H1 (cell line): ENCODE data around the gene HOATZ. TPM values are rescaled to one million over a fixed set of nuclear protein-coding genes. Genes with fewer than 3 reads are reported as not detected.

Experiments
- CTCF ChIA-PET: fragments of 300-600 bp; sonication (Branson Sonifier 250); formaldehyde crosslinking; loops from one replicate; lab custom pipeline; 2021; ENCODE audit not compliant: partially characterized antibody; lab: Charles Lee
- POLR2A ChIA-PET: fragments of 300-600 bp; sonication (Branson Sonifier 250); formaldehyde crosslinking; loops from one replicate; lab custom pipeline; 2021; ENCODE audit warnings: inconsistent platforms; ENCODE audit not compliant: partially characterized antibody; lab: Charles Lee
- DNase-seq, 2 experiments: peaks; one replicate each; pipeline versions ENCODE4 v3.0.0 to v3.0.0-alpha.2; 2010 to 2022; ENCODE audit warnings: low spot score in 2 of 2, low read depth in 1 of 2, mixed read lengths in 1 of 2
- FAIRE-seq: peaks from 2 replicates; lab custom pipeline; 2011; peaks lifted over from hg19 to GRCh38; lab: Jason Lieb, UNC
- H2AFZ ChIP-seq: 2 replicates; pipeline ENCODE4 v1.8.1; 2012; ENCODE audit warnings: low read length, inconsistent platforms
- H2AK5ac ChIP-seq: 2 replicates; pipeline ENCODE4 v1.6.1; 2013; ENCODE audit warnings: low read depth, low read length
- H2BK120ac ChIP-seq: replicated peaks from 2 replicates; pipeline ENCODE3; 2013; ENCODE audit warnings: low read depth, low read length, inconsistent platforms
- H2BK12ac ChIP-seq: 2 replicates; pipeline ENCODE4 v1.6.1; 2013; ENCODE audit warnings: low read depth, low read length
- H2BK15ac ChIP-seq: 2 replicates; pipeline ENCODE4 v1.6.1; 2013; ENCODE audit warnings: low read length
- H2BK20ac ChIP-seq: 2 replicates; pipeline ENCODE4 v1.6.1; 2013; ENCODE audit warnings: low read length
- H2BK5ac ChIP-seq: 2 replicates; pipeline ENCODE4 v1.6.1; 2013; ENCODE audit warnings: low read depth, low read length
- H3K14ac ChIP-seq: 2 replicates; pipeline ENCODE4 v1.6.1; 2013; ENCODE audit warnings: inconsistent platforms; ENCODE audit not compliant: insufficient read length
- H3K18ac ChIP-seq: 2 replicates; pipeline ENCODE4 v1.6.1; 2013; ENCODE audit warnings: low read length; ENCODE audit errors: extremely low read depth
- H3K23ac ChIP-seq: 2 replicates; pipeline ENCODE4 v1.6.1; 2013; ENCODE audit warnings: inconsistent platforms; ENCODE audit not compliant: insufficient read length
- H3K23me2 ChIP-seq: 2 replicates; pipeline ENCODE4 v1.6.1; 2013; ENCODE audit warnings: low read depth, low read length
- H3K27ac ChIP-seq: 2 replicates; pipeline ENCODE4 v1.6.1; 2011; ENCODE audit warnings: low read depth, low read length, inconsistent platforms
- H3K27me3 ChIP-seq, 4 experiments: replicated peaks in 1 of 4; 1 replicate in 1 of 4; 2 replicates in 3 of 4; pipeline versions ENCODE4 v1.6.1 to v1.8.1; 2011 to 2013; ENCODE audit warnings: low read length in 3 of 4, mild to moderate bottlenecking in 3 of 4, inconsistent platforms in 2 of 4, mixed read lengths in 2 of 4, moderate library complexity in 1 of 4; ENCODE audit not compliant: control insufficient read depth in 3 of 4, insufficient read depth in 3 of 4; ENCODE audit errors: extremely low read depth in 1 of 4
- H3K36me3 ChIP-seq, 4 experiments: 2 replicates each; pipeline versions ENCODE4 v1.6.1 to v1.8.1; 2011 to 2013; ENCODE audit warnings: mild to moderate bottlenecking in 4 of 4, low read length in 3 of 4, moderate library complexity in 2 of 4, control low read depth in 1 of 4, inconsistent platforms in 1 of 4; ENCODE audit not compliant: insufficient read depth in 4 of 4, control insufficient read depth in 2 of 4
- H3K4ac ChIP-seq: replicated peaks from 2 replicates; pipeline ENCODE3; 2013; ENCODE audit warnings: low read length, low read depth, mixed read lengths, inconsistent platforms; ENCODE audit not compliant: insufficient read length
- H3K4me1 ChIP-seq, 4 experiments: replicated peaks in 1 of 4; 1 replicate in 1 of 4; 2 replicates in 3 of 4; pipeline versions ENCODE4 v1.6.1 to v1.8.1; 2011 to 2013; ENCODE audit warnings: low read length in 3 of 4, inconsistent platforms in 2 of 4, mixed read lengths in 1 of 4; ENCODE audit not compliant: insufficient read depth in 4 of 4, control insufficient read depth in 3 of 4
- H3K4me2 ChIP-seq, 2 experiments: 2 replicates each; pipeline versions ENCODE4 v1.6.1 to v1.8.1; 2011 to 2013; ENCODE audit warnings: low read depth in 2 of 2, low read length in 2 of 2, control low read depth in 1 of 2, inconsistent platforms in 1 of 2, mild to moderate bottlenecking in 1 of 2; ENCODE audit not compliant: insufficient read depth in 1 of 2
- H3K4me3 ChIP-seq, 4 experiments: fragments of 200-600, 300-600 bp in 1 of 4; sonication (generic), shearing (Covaris generic), sonication (Bioruptor Twin) in 1 of 4; 2 replicates each; pipeline versions ENCODE4 v1.5.1 to v1.8.1; 2011 to 2016; ENCODE audit warnings: low read length in 4 of 4, low read depth in 3 of 4, control low read depth in 2 of 4, inconsistent platforms in 2 of 4, mild to moderate bottlenecking in 2 of 4, mixed read lengths in 1 of 4, moderate library complexity in 1 of 4; ENCODE audit not compliant: insufficient read depth in 2 of 4; ENCODE audit errors: extremely low read depth in 1 of 4
- H3K56ac ChIP-seq: replicated peaks from 2 replicates; pipeline ENCODE3; 2013; ENCODE audit warnings: low read depth, mild to moderate bottlenecking, mixed read lengths, low read length, inconsistent platforms; ENCODE audit not compliant: insufficient read length
- H3K79me1 ChIP-seq: 2 replicates; pipeline ENCODE4 v1.6.1; 2013; ENCODE audit warnings: low read depth, low read length, control low read depth
- H3K79me2 ChIP-seq, 2 experiments: 2 replicates each; pipeline versions ENCODE4 v1.6.1 to v1.8.1; 2012 to 2013; ENCODE audit warnings: low read length in 2 of 2, mild to moderate bottlenecking in 2 of 2, inconsistent platforms in 1 of 2; ENCODE audit not compliant: insufficient read depth in 2 of 2, control insufficient read depth in 1 of 2
- H3K9ac ChIP-seq, 4 experiments: replicated peaks in 1 of 4; 1 replicate in 1 of 4; 2 replicates in 3 of 4; pipeline versions ENCODE4 v1.6.1 to v1.8.1; 2011 to 2013; ENCODE audit warnings: low read depth in 3 of 4, low read length in 3 of 4, control low read depth in 2 of 4, mild to moderate bottlenecking in 2 of 4, moderate library complexity in 2 of 4, inconsistent platforms in 1 of 4; ENCODE audit errors: extremely low read depth in 1 of 4
- H3K9me3 ChIP-seq, 2 experiments: 2 replicates each; pipeline versions ENCODE4 v1.6.1 to v1.8.1; 2012 to 2013; ENCODE audit warnings: mild to moderate bottlenecking in 2 of 2, moderate library complexity in 2 of 2, control low read depth in 1 of 2, inconsistent platforms in 1 of 2, low read depth in 1 of 2, low read length in 1 of 2, mixed read lengths in 1 of 2; ENCODE audit not compliant: insufficient read depth in 2 of 2
- H4K20me1 ChIP-seq, 2 experiments: replicated peaks in 1 of 2; 2 replicates each; pipeline versions ENCODE3 to v1.8.1; 2011 to 2013; ENCODE audit warnings: inconsistent platforms in 2 of 2, low read length in 2 of 2, mild to moderate bottlenecking in 1 of 2; ENCODE audit not compliant: insufficient read depth in 2 of 2, control insufficient read depth in 1 of 2
- H4K5ac ChIP-seq: 2 replicates; pipeline ENCODE4 v1.6.1; 2013; ENCODE audit warnings: low read length, low read depth, mixed read lengths, inconsistent platforms; ENCODE audit not compliant: insufficient read length
- H4K8ac ChIP-seq: 2 replicates; pipeline ENCODE4 v1.8.0; 2013; ENCODE audit warnings: mild to moderate bottlenecking, moderate library complexity, low read length, inconsistent platforms; ENCODE audit not compliant: insufficient read depth; ENCODE audit errors: extremely low read depth
- H4K91ac ChIP-seq: replicated peaks from 2 replicates; pipeline ENCODE3; 2013; ENCODE audit warnings: low read length, mixed read lengths, inconsistent platforms; ENCODE audit not compliant: insufficient read length
- GTF2F1 ChIP-seq: IDR thresholded peaks from 2 replicates; pipeline ENCODE4 v1.6.1; 2012; ENCODE audit warnings: low read depth, low read length, improper control_type of control experiment, borderline replicate concordance
- RAD21 ChIP-seq, 2 experiments: IDR thresholded peaks in 1 of 2; conservative IDR thresholded peaks in 1 of 2; 2 replicates each; pipeline ENCODE4 v1.6.1; 2011; ENCODE audit warnings: low read depth in 2 of 2, low read length in 2 of 2, improper control_type of control experiment in 1 of 2, inconsistent platforms in 1 of 2, mild to moderate bottlenecking in 1 of 2, moderate library complexity in 1 of 2
- WGBS, 2 experiments: shearing (Covaris generic) in 1 of 2; methylation state at CpG; one replicate each; pipeline versions ENCODE4 v1.1.6 to v1.1.7; 2013 to 2015; ENCODE audit warnings: low lambda C conversion rate in 2 of 2, mixed read lengths in 2 of 2, inconsistent platforms in 1 of 2, low coverage in 1 of 2, missing lambda C conversion rate in 1 of 2; ENCODE audit not compliant: insufficient replicate concordance in 2 of 2, insufficient coverage in 1 of 2, insufficient read length in 1 of 2; ENCODE audit errors: extremely low coverage in 1 of 2, missing lambda C conversion rate in 1 of 2; 5-methylcytosine and 5-hydroxymethylcytosine counted together
- polyA plus RNA-seq, 7 experiments: library from polyadenylated mRNA; depleted of rRNA in 3 of 7; stranded (reverse) in 5 of 7; unstranded in 2 of 7; fragments of >200 nt in 5 of 7; fragments of 200-250 nt in 2 of 7; gene quantifications; 1 replicate in 5 of 7; 2 replicates in 1 of 7; 4 replicates in 1 of 7; pipeline versions ENCODE4 v1.2.1 to v1.2.3, GENCODE V29; 2011 to 2013; ENCODE audit warnings: missing spikeins in 2 of 7, mixed read lengths in 2 of 7
- total RNA-seq: library from RNA; stranded (reverse); fragmentation: NEBNext Ultra II Directional; extraction: Animal tissue kit (Norgen Biotek cat#: 25700); gene quantifications from 2 replicates; pipeline ENCODE4 v1.2.1, GENCODE V29; 2021
- TF ChIP-seq, protein P1 (sequence below), 3 experiments: IDR thresholded peaks; 1 replicate in 2 of 3; 2 replicates in 1 of 3; pipeline versions ENCODE4 v1.5.1 to v1.6.1; 2011; ENCODE audit warnings: low read length in 3 of 3, mild to moderate bottlenecking in 3 of 3, inconsistent platforms in 2 of 3, low read depth in 1 of 3, moderate library complexity in 1 of 3; ENCODE audit not compliant: insufficient read depth in 1 of 3; ENCODE audit errors: control extremely low read depth in 1 of 3

The HOATZ gene
- total and polyA plus RNA-seq, 2 of the 8 experiments (the other 6 are each of a cell fraction or from before 2014, with no cell fraction given), result not detected

- Histone ChIP-seq H3K4me2 (no peak overlapping the region), H3K27me3 (no peaks in the 10 kb centered on the region), H4K8ac (no peak overlapping the region), H3K23me2 (peaks cover under 1% of the 10 kb centered on the region; the same call in 1 of the 2 replicates), H3K79me2 (no peaks in the 10 kb centered on the region), H3K4ac (no peak overlapping the region), H2BK20ac (no peak overlapping the region), H2BK12ac (no peak overlapping the region), H2AFZ (no peak overlapping the region), H3K79me1 (no peaks in the 10 kb centered on the region), H4K20me1 (no peaks in the 10 kb centered on the region), H2BK15ac (no peak overlapping the region), H3K9me3 (0 out of 4 replicates have a peak, but pooled peaks cover 0 to 4% of the 10 kb centered on the region in 2 experiments), H3K36me3 (no peaks in the 10 kb centered on the region), H3K14ac (no peak overlapping the region), H4K91ac (no peak overlapping the region), H2BK5ac (no peak overlapping the region), H3K27ac (no peak overlapping the region), H3K23ac (no peak overlapping the region), H4K5ac (no peak overlapping the region), H3K9ac (no peak overlapping the region), H3K4me1 (peaks cover 0 to 5% (median 0%) of the 10 kb centered on the region in 4 experiments; a peak in 1 of 7 replicates), H3K18ac (no peak overlapping the region), H2BK120ac (no peak overlapping the region), H2AK5ac (no peak overlapping the region), H3K4me3 (no peak overlapping the region), H3K56ac (no peak overlapping the region)
- ChIA-PET POLR2A (no interaction called here), CTCF (interaction anchor here (0.7 to 3.6 kb wide), 30 partner anchors 8 to 436 kb away, joined by 3 to 24 read pairs (median 4); partner anchors contain the start of gene ALG9)
- DNase-seq, result no peak
- TF ChIP-seq RAD21 (IDR thresholded peaks at IDR 0.05 in 1 of 2, conservative IDR thresholded peaks at IDR 0.05 in 1 of 2; ENCODE audit: low read depth in 2 of 2, low read length in 2 of 2), result peak; percentile 76 to 78
- TF ChIP-seq GTF2F1, result no peak
- TF ChIP-seq, protein P1, sequence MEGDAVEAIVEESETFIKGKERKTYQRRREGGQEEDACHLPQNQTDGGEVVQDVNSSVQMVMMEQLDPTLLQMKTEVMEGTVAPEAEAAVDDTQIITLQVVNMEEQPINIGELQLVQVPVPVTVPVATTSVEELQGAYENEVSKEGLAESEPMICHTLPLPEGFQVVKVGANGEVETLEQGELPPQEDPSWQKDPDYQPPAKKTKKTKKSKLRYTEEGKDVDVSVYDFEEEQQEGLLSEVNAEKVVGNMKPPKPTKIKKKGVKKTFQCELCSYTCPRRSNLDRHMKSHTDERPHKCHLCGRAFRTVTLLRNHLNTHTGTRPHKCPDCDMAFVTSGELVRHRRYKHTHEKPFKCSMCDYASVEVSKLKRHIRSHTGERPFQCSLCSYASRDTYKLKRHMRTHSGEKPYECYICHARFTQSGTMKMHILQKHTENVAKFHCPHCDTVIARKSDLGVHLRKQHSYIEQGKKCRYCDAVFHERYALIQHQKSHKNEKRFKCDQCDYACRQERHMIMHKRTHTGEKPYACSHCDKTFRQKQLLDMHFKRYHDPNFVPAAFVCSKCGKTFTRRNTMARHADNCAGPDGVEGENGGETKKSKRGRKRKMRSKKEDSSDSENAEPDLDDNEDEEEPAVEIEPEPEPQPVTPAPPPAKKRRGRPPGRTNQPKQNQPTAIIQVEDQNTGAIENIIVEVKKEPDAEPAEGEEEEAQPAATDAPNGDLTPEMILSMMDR (IDR thresholded peaks at IDR 0.05; ENCODE audit: control extremely low read depth in 1 of 3, insufficient read depth in 1 of 3, low read depth in 1 of 3, low read length in 3 of 3), result peak in 2 of 3 experiments; percentile 37 to 70; a peak in 2 of 4 replicates
- 25% methylated on average over 1 of the region's 1 CpG; no CpG with 5 or more reads in 1 of the 2 experiments for WGBS, 2 experiments
- FAIRE-seq, result peak; percentile 45
These were observed 71.8 kb downstream of the HOATZ start for GRCh38 chr11:111586388-111586831.
